HepG2 (cell line): ENCODE data around the gene SMIM14. TPM values are rescaled to one million over a fixed set of nuclear protein-coding genes. Genes with fewer than 3 reads are reported as not detected.

Source experiments
- ATF5 ChIP-seq: sonication (generic); formaldehyde crosslinking; IDR thresholded peaks from 2 replicates; pipeline ENCODE4 v1.4.0; 2020; ENCODE audit warnings: mild to moderate bottlenecking, low read depth, missing genetic modification reagents
- KDM2A ChIP-seq: sonication (generic); formaldehyde crosslinking; IDR thresholded peaks from 2 replicates; pipeline ENCODE4 v1.4.0; 2020; ENCODE audit warnings: low read depth, missing genetic modification reagents, borderline replicate concordance
- MEIS1 ChIP-seq: sonication (generic); formaldehyde crosslinking; IDR thresholded peaks from 2 replicates; pipeline ENCODE4 v1.9.0; 2021; ENCODE audit warnings: mild to moderate bottlenecking, missing genetic modification reagents, moderate library complexity, borderline replicate concordance
- RBAK ChIP-seq: sonication (generic); formaldehyde crosslinking; IDR thresholded peaks from 2 replicates; pipeline ENCODE4 v1.5.1; 2020; ENCODE audit warnings: mild to moderate bottlenecking, missing genetic modification reagents
- RXRB ChIP-seq: IDR thresholded peaks from 2 replicates; pipeline ENCODE4 v1.6.1; 2016; ENCODE audit warnings: borderline replicate concordance, missing genetic modification reagents, missing compliant biosample characterization
- TCF12 ChIP-seq, 2 experiments: fragments of 450-650 bp in 1 of 2; sonication (generic) in 1 of 2; formaldehyde crosslinking in 1 of 2; IDR thresholded peaks; 2 replicates each; pipeline versions ENCODE4 v1.6.1 to v1.8.0; 2017 to 2022; ENCODE audit warnings: antibody characterized with exemption in 1 of 2, mild to moderate bottlenecking in 1 of 2, missing genetic modification reagents in 1 of 2, moderate library complexity in 1 of 2
- ZBTB10 ChIP-seq: sonication (generic); formaldehyde crosslinking; IDR thresholded peaks from 2 replicates; pipeline ENCODE4 v1.4.0; 2020; ENCODE audit warnings: missing genetic modification reagents, borderline replicate concordance
- ZNF280B ChIP-seq: sonication (generic); formaldehyde crosslinking; IDR thresholded peaks from 2 replicates; pipeline ENCODE4 v1.5.0; 2020; ENCODE audit warnings: missing genetic modification reagents, mild to moderate bottlenecking, borderline replicate concordance
- ZNF326 ChIP-seq: sonication (generic); formaldehyde crosslinking; IDR thresholded peaks from 2 replicates; pipeline ENCODE4 v1.4.0; 2020; ENCODE audit warnings: missing genetic modification reagents, borderline replicate concordance
- ZNF646 ChIP-seq: sonication (generic); formaldehyde crosslinking; IDR thresholded peaks from 2 replicates; pipeline ENCODE4 v1.9.0; 2021; ENCODE audit warnings: mild to moderate bottlenecking, missing genetic modification reagents
- ZNF773 ChIP-seq: sonication (generic); formaldehyde crosslinking; IDR thresholded peaks from 2 replicates; pipeline ENCODE4 v1.4.0; 2020; ENCODE audit warnings: missing genetic modification reagents, borderline replicate concordance
- polyA plus RNA-seq, 8 experiments: library from polyadenylated mRNA; depleted of rRNA in 3 of 8; stranded (reverse) in 7 of 8; unstranded in 1 of 8; fragments of >200 nt; fragmentation: Illumina TruSeq in 4 of 8; extraction: Trizol in 4 of 8; gene quantifications; 2 replicates each; pipeline versions ENCODE4 v1.2.1 to v1.2.3, GENCODE V29; 2011 to 2016; ENCODE audit warnings: low read depth in 4 of 8, missing spikeins in 1 of 8, mixed read lengths in 1 of 8; ENCODE audit not compliant: insufficient read depth in 1 of 8
- total RNA-seq, 5 experiments: library from RNA; depleted of rRNA; stranded (reverse); fragments of >200 nt; fragmentation: Illumina TruSeq; extraction: Trizol; gene quantifications; 2 replicates each; pipeline ENCODE4 v1.2.3, GENCODE V29; 2016; ENCODE audit warnings: low read depth in 1 of 5

The SMIM14 gene
- total and polyA plus RNA-seq, 2 of the 13 experiments (the other 11 are each of a cell fraction or from before 2014, with no cell fraction given): 16.3 to 28.1 TPM

- peak; percentile 67; the same call in 1 of the 2 replicates for TF ChIP-seq RXRB (CRISPR knock-in tag)
- no peak; the same call in 1 of the 2 replicates for TF ChIP-seq MEIS1 (CRISPR knock-in tag)
- peak; percentile 46; the same call in 1 of the 2 replicates for TF ChIP-seq RBAK (CRISPR knock-in tag)
- no peak for TF ChIP-seq ZNF326
- TF ChIP-seq ZNF773: 0 out of 2 replicates have a peak, but pooled peaks have one; percentile 35
- no peak for TF ChIP-seq ATF5 (CRISPR knock-in tag)
- TF ChIP-seq TCF12 (IDR thresholded peaks at IDR 0.05): no peak
- no peak for TF ChIP-seq TCF12 (CRISPR knock-in tag; IDR thresholded peaks at IDR 0.05)
- 0 out of 2 replicates have a peak, but pooled peaks have one; percentile 73 for TF ChIP-seq ZBTB10 (CRISPR knock-in tag)
- no peak for TF ChIP-seq ZNF646
- TF ChIP-seq ZNF280B (CRISPR knock-in tag): peak; percentile 70; the same call in 1 of the 2 replicates
- peak; percentile 90 for TF ChIP-seq KDM2A (CRISPR knock-in tag)
Measured at GRCh38 chr4:39638354-39639239, at the start of gene SMIM14 (continued).
